NB4 (cell line): ENCODE data around the gene NFIA.

ENCODE experiments used
- MYC ChIP-seq: IDR thresholded peaks from 2 replicates; pipeline ENCODE4 v1.6.1; 2011; ENCODE audit warnings: low read depth, low read length
- POLR2A ChIP-seq: IDR thresholded peaks from 2 replicates; pipeline ENCODE4 v1.6.1; 2011; ENCODE audit warnings: mild to moderate bottlenecking; ENCODE audit not compliant: insufficient read length; ENCODE audit errors: extremely low read depth
- TF ChIP-seq, protein P1 (sequence below): IDR thresholded peaks from one replicate; pipeline ENCODE4 v1.5.1; 2012; ENCODE audit warnings: low read depth, low read length

DNA sequence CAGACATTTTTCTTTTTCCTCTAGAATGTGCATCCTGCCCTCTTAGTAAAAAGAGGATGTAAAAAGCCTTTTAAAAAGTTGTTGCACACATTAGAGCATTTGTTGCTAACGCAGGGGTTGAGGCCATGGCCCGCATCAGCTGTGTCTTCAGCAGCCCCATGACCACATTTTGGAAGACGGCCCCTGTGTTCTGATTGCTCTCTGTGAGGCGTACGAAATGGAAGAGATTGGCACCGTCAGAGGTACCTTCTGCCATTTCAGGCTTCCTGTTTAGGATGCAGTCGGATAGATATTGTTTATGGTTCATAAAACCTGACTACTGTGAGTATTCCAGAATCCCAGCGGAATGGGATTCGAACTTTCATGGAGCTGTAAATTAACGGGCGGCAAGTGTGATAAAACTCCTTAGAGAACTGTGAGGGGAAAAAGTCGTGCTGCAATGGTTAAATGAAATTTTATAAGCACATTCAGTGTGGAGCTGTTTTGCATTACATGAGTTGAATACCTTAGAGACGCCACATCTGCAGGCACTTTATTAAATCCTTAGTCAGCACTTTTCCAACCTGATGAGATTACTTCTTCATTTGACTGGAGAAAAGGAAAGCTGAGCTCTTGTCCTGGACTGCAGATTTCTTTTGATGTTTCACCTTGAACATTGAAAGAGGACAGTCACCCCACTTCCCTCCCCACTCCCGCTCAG lies 368.7 kb downstream of the NFIA start:
- no peak for TF ChIP-seq POLR2A
- TF ChIP-seq, protein P1, sequence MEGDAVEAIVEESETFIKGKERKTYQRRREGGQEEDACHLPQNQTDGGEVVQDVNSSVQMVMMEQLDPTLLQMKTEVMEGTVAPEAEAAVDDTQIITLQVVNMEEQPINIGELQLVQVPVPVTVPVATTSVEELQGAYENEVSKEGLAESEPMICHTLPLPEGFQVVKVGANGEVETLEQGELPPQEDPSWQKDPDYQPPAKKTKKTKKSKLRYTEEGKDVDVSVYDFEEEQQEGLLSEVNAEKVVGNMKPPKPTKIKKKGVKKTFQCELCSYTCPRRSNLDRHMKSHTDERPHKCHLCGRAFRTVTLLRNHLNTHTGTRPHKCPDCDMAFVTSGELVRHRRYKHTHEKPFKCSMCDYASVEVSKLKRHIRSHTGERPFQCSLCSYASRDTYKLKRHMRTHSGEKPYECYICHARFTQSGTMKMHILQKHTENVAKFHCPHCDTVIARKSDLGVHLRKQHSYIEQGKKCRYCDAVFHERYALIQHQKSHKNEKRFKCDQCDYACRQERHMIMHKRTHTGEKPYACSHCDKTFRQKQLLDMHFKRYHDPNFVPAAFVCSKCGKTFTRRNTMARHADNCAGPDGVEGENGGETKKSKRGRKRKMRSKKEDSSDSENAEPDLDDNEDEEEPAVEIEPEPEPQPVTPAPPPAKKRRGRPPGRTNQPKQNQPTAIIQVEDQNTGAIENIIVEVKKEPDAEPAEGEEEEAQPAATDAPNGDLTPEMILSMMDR = no peak
- TF ChIP-seq MYC = no peak
